RWPE2 (cell line): ENCODE measurements around the gene GNL3L.
"Not testable (repeated sequence)": the region's sequence is repeated elsewhere in the genome, so short reads cannot be mapped to it uniquely, and the experiment has no call there.

ENCODE experiments used
- ATAC-seq: fragments of 200-7000 bp; cut with Tn5 transposase; 3 replicates; pipeline ENCODE4 v1.9.1; 2021; ENCODE audit warnings: low read depth
- DNase-seq: peaks from one replicate; pipeline ENCODE4 v3.0.0-alpha.2; 2020; ENCODE audit warnings: low spot score
- H3K27ac ChIP-seq: fragments of 450-650 bp; 2 replicates; pipeline ENCODE4 v1.5.1; 2017; ENCODE audit warnings: mild to moderate bottlenecking; ENCODE audit not compliant: poor library complexity, severe bottlenecking
- H3K27me3 ChIP-seq: fragments of 250-450 bp; sonication (Bioruptor Pico); 2 replicates; pipeline ENCODE4 v1.5.1; 2021; ENCODE audit warnings: mild to moderate bottlenecking, moderate library complexity; ENCODE audit not compliant: insufficient read depth, poor library complexity, severe bottlenecking
- H3K36me3 ChIP-seq: fragments of 250-450 bp; sonication (Bioruptor Pico); 2 replicates; pipeline ENCODE4 v1.5.1; 2020; ENCODE audit warnings: low read depth, mild to moderate bottlenecking, moderate library complexity
- H3K4me1 ChIP-seq: fragments of 250-450 bp; sonication (Bioruptor Pico); 2 replicates; pipeline ENCODE4 v1.5.1; 2021; ENCODE audit warnings: mild to moderate bottlenecking, moderate library complexity; ENCODE audit not compliant: insufficient read depth, poor library complexity, severe bottlenecking
- H3K4me3 ChIP-seq: fragments of 250-450 bp; sonication (Bioruptor Pico); 2 replicates; pipeline ENCODE4 v1.5.1; 2021; ENCODE audit warnings: mild to moderate bottlenecking, moderate library complexity; ENCODE audit not compliant: severe bottlenecking
- H3K9me3 ChIP-seq: fragments of 250-450 bp; sonication (Bioruptor Pico); 2 replicates; pipeline ENCODE4 v1.5.1; 2021; ENCODE audit warnings: mild to moderate bottlenecking, moderate library complexity; ENCODE audit not compliant: severe bottlenecking
- TF ChIP-seq, protein P1 (sequence below): fragments of 450-650 bp; IDR thresholded peaks from one replicate; pipeline ENCODE4 v1.5.1; 2017; ENCODE audit warnings: mild to moderate bottlenecking, moderate library complexity; ENCODE audit not compliant: poor library complexity, severe bottlenecking

Gene GNL3L

DNA sequence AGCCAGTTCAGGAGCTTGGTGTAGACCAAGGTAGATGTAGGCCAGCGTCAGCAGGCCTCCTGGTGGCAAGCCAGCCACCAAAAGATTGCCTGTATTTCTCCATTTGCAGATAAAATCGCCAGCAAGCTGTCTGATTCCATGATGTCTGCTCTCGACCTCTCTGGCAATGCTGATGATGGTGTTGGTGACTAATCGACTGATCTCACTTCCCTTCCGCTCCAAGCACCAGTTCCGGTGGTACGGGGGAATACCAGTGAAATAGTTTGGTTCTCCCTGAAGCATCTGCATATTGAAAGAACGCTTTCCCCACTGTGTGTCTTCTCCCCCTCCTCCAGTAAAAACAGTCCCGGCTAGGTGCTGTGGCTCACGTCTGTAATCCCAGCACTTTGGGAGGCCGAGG lies 30.4 kb downstream of the GNL3L start:
- TF ChIP-seq, protein P1, sequence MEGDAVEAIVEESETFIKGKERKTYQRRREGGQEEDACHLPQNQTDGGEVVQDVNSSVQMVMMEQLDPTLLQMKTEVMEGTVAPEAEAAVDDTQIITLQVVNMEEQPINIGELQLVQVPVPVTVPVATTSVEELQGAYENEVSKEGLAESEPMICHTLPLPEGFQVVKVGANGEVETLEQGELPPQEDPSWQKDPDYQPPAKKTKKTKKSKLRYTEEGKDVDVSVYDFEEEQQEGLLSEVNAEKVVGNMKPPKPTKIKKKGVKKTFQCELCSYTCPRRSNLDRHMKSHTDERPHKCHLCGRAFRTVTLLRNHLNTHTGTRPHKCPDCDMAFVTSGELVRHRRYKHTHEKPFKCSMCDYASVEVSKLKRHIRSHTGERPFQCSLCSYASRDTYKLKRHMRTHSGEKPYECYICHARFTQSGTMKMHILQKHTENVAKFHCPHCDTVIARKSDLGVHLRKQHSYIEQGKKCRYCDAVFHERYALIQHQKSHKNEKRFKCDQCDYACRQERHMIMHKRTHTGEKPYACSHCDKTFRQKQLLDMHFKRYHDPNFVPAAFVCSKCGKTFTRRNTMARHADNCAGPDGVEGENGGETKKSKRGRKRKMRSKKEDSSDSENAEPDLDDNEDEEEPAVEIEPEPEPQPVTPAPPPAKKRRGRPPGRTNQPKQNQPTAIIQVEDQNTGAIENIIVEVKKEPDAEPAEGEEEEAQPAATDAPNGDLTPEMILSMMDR, result no peak
- Histone ChIP-seq H3K9me3 (no peaks in the 10 kb centered on the region), H3K4me1 (no peaks in the 10 kb centered on the region), H3K27ac (no peak overlapping the region), H3K27me3 (no peaks in the 10 kb centered on the region), H3K36me3 (peaks cover 6% of the 10 kb centered on the region; the same call in 1 of the 2 replicates), H3K4me3 (no peak overlapping the region)
- no peak for ATAC-seq
- DNase-seq, result no peak

DNA sequence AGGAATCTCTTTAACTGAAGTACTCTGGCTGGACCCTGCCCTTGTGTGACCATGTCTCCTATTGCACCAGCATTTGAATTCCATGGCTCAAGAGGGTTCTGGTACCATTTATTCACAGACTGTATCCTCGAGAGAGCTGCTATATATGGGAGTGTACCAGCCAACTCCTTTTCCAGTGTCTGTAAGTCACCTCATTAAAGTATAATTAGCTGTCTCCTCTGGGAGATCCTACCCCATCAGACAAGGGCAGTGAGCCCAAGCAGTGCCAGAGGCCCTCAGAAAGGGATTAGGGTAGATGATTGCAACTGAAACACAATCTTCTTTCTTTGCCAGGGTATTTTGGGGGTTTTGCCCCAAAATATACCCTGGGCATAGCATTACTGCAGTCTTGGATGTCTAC lies 31.6 kb downstream of the GNL3L start:
- no peak overlapping the region for H3K4me3 ChIP-seq
- H3K27ac ChIP-seq, result no peak overlapping the region
- DNase-seq (no peak), ATAC-seq (no peak)
- H3K9me3 ChIP-seq, result no peaks in the 10 kb centered on the region
- H3K4me1 ChIP-seq, result no peaks in the 10 kb centered on the region
- TF ChIP-seq, protein P1, result no peak
- H3K36me3 ChIP-seq, result peaks cover 6% of the 10 kb centered on the region; the same call in 1 of the 2 replicates
- no peaks in the 10 kb centered on the region for H3K27me3 ChIP-seq

DNA sequence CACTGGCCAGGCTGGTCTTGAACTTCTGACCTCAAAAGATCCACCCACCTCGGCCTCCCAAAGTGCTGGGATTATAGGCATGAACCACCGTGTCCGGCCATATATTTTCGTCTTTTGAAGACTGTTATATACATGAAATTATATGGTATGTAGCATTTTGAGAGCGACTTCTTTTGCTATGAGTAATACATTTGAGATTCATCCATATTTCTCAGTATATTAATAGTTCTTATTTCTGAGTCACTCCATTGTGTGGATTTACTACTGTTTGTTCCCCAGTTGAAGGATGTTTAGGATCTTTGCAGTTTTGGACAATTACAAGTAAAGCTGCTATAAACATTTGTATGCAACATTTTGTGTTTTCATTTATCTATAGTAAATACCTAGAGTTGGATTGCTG lies 34.9 kb downstream of the GNL3L start:
- TF ChIP-seq, protein P1, result no peak
- H3K9me3 ChIP-seq, result no peaks in the 10 kb centered on the region
- DNase-seq (no peak), ATAC-seq (peak; percentile 48; the same call in 1 of the 3 replicates)
- H3K4me1 ChIP-seq, result no peaks in the 10 kb centered on the region
- no peak overlapping the region for H3K4me3 ChIP-seq
- no peaks in the 10 kb centered on the region for H3K27me3 ChIP-seq
- no peak overlapping the region for H3K27ac ChIP-seq
- no peaks in the 10 kb centered on the region; the same call in none of the 2 replicates for H3K36me3 ChIP-seq

DNA sequence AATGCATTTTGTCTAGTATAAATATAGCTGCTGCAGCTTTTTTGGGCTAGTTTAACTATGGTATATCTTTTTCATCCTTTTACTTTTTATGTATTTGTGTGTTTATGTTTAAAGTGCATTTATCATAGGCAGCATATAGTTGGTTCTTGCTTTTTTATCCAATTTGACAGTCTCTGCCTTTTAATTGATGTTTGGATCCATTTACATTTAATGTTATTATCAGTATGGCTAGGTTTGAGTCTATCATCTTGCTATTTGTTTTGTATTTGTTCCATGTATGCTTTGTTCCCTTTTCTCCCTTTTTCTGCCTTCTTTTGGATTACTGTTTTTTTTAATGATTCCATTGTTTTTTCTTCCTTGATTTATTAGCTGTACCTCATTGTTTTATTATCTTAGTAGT lies 40.3 kb downstream of the GNL3L start:
- DNase-seq (no peak), ATAC-seq (no peak)
- H3K4me3 ChIP-seq, result no peak overlapping the region
- H3K27me3 ChIP-seq, result no peaks in the 10 kb centered on the region
- H3K4me1 ChIP-seq, result no peaks in the 10 kb centered on the region
- no peaks in the 10 kb centered on the region for H3K9me3 ChIP-seq
- no peak overlapping the region for H3K27ac ChIP-seq
- TF ChIP-seq, protein P1, result no peak
- no peaks in the 10 kb centered on the region; the same call in none of the 2 replicates for H3K36me3 ChIP-seq

DNA sequence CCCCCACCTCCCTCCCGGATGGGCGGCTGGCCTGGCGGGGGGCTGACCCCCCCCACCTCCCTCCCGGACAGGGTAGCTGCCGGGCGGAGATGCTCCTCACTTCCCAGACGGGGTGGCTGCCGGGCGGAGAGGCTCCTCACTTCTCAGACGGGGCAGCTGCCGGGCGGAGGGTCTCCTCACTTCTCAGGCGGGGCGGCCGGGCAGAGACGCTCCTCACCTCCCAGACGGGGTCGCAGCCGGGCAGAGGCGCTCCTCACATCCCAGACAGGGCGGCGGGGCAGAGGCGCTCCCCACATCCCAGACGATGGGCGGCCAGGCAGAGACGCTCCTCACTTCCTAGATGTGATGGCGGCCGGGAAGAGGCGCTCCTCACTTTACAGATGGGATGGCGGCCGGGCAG lies 42.6 kb downstream of the GNL3L start:
- not testable (repeated sequence) for DNase-seq, H3K9me3 ChIP-seq, H3K27me3 ChIP-seq, H3K4me3 ChIP-seq, H3K27ac ChIP-seq, H3K4me1 ChIP-seq, H3K36me3 ChIP-seq, ATAC-seq
